Stimulated activated CD4-positive, alpha-beta T cell treated with anti-CD3 and anti-CD28 coated beads, Interleukin-15, amount 100 ng/mL, for 1 hour (primary cell): ENCODE data around the gene HRH3.

Experiments used
- DNase-seq, 2 donors: peaks; one replicate each; pipeline ENCODE4 v3.0.0-alpha.2; 2020; ENCODE audit warnings: low read depth in 1 of 2, low spot score in 1 of 2

Gene HRH3

GRCh38 chr20:62219992-62220665, at the start of gene HRH3:
TSS of gene HRH3 (minus strand) at chr20:62220278. CDS start at chr20:62219970, 308 bp downstream.
- DNase-seq: peak in 1 of 2 donors; percentile 26

DNA sequence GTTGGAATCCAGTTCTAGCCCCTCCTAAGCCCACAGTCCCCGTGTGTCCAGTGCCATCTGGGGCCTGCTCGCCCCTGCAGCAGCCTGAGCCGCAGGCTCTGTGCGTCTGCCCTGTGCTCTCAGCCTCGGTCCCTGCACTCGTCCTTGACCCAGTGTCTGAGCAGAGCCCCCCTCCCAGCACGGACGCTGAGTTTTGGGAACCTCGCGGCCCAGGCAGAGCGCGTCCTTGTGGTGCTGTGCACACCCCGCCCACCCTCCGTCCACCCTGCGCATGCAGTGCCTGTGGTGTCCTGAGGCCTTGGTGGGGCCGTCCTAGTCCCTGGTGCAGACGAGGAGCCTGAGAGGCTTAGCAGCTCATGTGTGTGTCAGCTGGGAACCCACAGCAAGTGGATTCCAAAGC, 49.8 kb upstream of the HRH3 start:
- DNase-seq: no peak

DNA sequence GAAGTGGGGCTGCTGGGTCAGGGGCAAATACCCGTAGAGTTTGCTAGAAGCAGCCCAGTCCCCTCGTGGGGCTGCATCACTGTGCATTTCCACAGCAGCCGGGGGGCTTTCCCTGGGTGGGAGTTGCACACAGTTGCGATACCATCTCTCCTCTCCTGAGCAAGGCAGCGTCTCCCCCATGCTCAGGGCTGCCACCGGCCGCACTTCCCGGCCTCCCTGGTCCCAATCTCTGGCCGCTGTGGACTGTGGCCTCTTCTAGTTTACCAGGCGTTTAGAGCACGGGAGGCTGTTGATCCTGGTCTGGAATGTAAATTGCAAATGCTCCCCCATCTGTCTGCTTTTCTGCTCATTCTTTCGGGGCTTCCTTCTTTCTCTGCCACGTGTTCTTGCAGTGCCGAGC, 49.3 kb upstream of the HRH3 start:
- DNase-seq: no peak

- no peak for DNase-seq
These were observed 48.3 kb upstream of the HRH3 start for GRCh38 chr20:62268228-62268900.

DNA sequence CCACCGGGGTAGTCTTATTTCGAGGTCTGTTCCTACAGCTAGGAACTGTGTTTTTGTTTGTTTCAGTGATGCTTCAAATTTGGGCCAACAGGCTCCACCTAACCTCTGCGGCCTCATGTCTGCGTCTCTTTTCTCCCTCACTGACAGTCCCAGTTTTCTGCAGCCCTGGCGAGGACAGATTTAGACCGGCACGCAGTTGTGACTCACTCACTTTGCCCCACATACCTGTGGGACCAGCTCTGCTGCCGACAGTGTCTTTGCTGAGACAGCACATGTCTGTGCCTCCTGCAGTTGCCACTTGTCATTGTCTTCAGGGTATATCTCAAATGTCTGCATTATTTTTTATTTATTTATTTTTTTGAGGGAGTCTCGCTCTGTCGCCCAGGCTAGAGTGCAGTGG, 47.5 kb upstream of the HRH3 start:
- DNase-seq: no peak

- no peak for DNase-seq
These were observed 46.8 kb upstream of the HRH3 start for GRCh38 chr20:62266851-62267250.

- DNase-seq: no peak
These were observed 46.3 kb upstream of the HRH3 start for GRCh38 chr20:62266340-62266739.

DNA sequence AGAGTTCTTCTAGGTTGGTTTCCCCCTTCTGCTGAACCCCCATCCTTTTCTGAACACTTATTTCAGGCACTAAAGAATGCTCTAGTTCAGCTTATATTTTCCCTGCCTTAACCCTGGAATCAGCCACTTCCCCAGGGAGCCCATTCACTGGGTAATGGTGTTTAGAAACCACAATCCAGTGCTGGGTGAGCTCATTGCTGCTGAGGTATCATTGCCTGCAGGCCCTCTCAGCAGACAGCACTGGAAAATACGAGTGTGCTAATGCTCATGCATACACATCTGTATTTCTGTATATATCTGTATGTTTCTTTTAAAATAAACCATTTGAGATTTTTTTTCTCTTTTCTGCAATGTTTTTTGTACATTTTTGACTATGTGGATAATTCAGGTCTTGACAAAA, 45.3 kb upstream of the HRH3 start:
- no peak for DNase-seq

DNA sequence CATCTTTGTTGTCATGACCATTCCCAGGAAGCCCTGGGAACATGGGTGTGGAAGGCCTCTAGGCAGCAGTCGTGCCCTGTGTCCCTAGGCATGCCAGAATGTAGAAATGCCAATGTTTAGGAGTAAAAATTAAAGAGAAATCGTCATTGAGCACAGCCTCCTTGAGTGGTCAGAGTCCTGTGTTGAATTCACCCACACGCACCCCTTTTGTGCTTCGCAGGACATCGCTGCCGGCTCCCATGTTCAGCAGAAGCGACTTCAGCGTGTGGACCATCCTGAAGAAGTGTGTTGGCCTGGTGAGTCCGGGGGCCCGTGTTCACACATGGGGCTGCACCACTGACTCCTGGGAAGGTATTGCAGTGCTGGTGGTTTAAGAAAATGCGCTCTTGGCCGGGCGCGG, 43.3 kb upstream of the HRH3 start:
- DNase-seq: no peak

GRCh38 chr20:62262064-62262463, 42.0 kb upstream of the HRH3 start:
- DNase-seq: no peak

DNA sequence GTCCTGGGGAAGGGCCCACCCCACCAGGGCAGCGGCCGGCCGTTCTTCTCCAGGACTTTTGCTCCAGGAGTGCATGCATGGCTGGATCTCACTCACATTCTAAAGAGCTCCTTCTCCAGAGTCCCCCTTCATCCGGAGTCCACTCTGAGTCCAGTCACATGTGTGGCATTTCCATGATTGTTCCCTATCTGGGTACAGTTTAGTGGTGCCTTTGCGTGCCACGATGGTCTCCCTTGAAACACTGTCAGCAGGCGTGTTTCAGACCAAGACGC, 39.2 kb upstream of the HRH3 start:
- no peak for DNase-seq

GRCh38 chr20:62258499-62259293, 38.6 kb upstream of the HRH3 start:
- DNase-seq: no peak

- DNase-seq: no peak
These were observed 35.9 kb upstream of the HRH3 start for GRCh38 chr20:62255976-62256375.

- no peak for DNase-seq
These were observed 34.1 kb upstream of the HRH3 start for GRCh38 chr20:62254021-62254724.

GRCh38 chr20:62253398-62253797, 33.3 kb upstream of the HRH3 start:
- DNase-seq: no peak

- no peak for DNase-seq
These were observed 32.4 kb upstream of the HRH3 start for GRCh38 chr20:62252342-62252966.

DNA sequence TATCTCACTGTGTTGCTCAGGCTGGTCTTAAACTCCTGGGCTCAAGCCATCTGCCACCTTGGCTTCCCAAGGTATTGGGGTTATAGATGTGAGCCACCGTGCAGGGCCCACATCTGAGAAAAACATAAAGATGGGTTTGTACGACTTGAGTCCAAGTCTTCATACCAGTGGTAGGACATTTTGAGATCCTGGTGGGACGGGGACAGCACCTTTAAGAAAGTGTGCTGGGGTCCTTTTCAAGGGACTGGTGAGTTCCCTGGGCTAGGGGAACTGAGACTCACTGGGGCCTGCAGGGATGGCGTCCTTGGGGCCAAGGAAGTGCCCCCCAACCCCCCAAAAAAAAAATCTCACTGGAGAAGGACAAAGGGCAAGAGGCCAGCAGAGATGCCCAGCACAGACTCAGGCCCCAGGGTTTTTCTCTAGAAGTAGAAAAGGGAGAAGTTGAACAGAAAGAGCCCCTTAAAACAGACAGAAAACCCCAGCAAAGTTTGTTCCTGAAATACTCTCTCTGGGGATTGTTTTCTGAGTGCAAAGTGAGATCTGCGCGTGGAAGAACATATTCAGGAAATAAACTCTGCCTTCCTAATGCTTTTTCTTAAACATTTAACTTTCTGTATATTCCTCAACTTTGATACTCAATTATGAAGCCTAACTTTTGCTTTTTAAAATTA, 28.9 kb upstream of the HRH3 start:
- DNase-seq: no peak

DNA sequence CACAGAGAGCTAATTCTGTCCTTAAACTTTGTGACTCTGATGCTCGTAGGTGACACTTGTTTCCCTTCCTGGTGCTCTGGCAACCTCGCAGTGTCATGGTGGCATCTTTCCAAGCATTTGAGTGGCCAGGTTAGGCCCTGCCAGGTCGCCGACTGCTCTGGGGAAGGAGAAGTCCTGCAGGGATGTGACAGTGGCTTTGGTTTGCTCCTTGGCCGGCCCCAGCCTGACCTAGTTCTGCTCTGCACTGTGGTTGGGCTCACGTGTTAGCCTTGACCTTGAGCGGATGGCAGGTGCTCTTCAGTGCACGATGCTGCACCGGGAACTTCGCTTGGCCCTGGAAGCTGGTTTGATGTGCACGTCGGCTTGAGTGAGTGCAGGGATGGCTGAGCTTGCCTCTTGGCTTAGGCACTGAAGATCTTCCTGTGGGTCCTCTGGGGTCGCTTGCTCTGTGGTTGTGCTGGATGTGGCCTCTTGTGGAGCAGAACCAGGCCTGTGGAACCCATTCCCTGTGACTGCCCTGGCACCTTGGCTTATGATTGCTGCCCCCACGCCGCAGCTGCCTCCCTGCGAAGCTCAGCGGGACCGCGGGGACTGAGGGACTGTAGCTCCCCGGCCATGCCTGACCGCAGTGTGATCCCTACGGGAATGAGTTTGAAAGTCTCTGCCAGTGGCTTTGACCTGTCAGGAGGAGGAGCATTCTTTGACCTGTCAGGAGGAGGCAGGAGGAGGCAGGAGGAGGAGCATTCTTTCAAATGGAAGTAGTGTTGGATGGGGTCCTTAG, 27.0 kb upstream of the HRH3 start:
- DNase-seq: no peak

DNA sequence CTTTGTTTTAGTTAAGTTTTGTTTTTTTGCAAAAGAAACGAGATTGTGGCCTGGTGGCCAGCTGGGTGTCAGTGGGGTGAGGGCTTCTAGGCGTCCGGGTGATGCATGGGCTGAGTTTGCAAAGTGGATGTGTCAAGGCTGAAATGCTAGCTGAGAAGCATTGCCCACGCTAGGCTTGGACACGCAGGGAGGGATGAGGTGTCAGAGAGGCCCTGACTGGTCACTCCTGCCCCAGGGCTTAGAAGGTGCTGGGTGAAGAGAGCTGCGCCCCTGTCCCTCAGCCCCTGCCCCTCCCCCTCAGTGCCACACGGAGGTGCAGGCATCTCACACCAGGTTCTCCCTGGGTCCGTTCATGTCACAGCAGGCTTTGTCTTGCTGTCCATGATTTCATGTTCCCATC, 26.4 kb upstream of the HRH3 start:
- no peak for DNase-seq

DNA sequence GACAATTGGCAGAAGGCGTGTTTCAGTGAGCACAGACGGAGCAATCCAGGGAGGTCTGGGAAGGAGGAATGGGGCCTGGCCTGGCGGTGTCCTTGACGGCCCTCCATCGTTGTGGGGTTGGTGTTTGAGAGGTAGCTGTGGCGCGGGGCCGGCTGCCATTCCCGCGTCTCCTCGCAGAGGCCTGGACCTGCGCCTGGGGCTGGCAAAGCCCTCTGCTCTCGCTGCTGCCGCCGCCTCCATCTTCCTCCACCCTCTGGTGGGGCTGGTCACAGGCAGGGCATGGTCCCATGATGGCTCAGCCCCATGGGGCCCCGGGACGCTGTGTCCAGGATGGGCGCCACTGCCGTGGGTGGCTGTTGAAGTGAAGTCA, 25.8 kb upstream of the HRH3 start:
- no peak for DNase-seq
